NCI-H128 (cell line): ENCODE measurements around the gene F8.
"Not testable (repeated sequence)": the region's sequence is repeated elsewhere in the genome, so short reads cannot be mapped to it uniquely, and the experiment has no call there.

ENCODE experiments used
- DNase-seq: peaks from one replicate; lab custom pipeline; 2025; ENCODE audit not compliant: unreplicated experiment; lab: John Stamatoyannopoulos, UW

F8 gene

GRCh38 chrX:154817048-154817618 lies 205.4 kb downstream of the F8 start:
- not testable (repeated sequence) for DNase-seq

DNA sequence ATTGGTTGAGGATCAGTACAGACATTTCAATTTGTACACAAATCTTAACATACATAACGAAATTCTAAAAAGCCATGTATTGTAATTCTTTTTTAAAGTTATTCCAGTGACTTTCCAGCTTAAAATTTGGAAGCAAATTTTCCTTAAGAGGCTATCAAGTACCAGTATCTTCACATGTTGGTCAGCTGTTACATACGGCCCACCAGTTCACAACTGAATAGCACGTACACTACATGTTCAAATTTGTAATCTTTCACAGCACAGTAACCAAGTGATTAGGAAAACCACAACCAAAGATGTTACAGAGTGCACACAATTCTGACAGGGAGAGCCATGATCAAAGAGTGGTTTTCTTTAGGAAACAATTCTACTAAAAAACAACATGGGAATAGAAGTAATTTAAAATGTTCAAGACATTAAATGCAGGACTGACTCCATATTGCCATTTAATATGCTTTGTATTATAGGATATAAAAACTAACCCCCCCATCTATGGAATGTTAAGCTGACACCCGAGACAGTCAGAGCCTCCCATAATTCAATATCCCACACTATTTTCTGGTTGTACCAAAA lies 206.1 kb downstream of the F8 start:
- not testable (repeated sequence) for DNase-seq

GRCh38 chrX:154815274-154815818 lies 207.2 kb downstream of the F8 start:
- no peak for DNase-seq

- no peak for DNase-seq
These were observed 208.7 kb downstream of the F8 start for GRCh38 chrX:154813801-154814200.

- DNase-seq = no peak
These were observed 210.0 kb downstream of the F8 start for GRCh38 chrX:154812341-154813101.

DNA sequence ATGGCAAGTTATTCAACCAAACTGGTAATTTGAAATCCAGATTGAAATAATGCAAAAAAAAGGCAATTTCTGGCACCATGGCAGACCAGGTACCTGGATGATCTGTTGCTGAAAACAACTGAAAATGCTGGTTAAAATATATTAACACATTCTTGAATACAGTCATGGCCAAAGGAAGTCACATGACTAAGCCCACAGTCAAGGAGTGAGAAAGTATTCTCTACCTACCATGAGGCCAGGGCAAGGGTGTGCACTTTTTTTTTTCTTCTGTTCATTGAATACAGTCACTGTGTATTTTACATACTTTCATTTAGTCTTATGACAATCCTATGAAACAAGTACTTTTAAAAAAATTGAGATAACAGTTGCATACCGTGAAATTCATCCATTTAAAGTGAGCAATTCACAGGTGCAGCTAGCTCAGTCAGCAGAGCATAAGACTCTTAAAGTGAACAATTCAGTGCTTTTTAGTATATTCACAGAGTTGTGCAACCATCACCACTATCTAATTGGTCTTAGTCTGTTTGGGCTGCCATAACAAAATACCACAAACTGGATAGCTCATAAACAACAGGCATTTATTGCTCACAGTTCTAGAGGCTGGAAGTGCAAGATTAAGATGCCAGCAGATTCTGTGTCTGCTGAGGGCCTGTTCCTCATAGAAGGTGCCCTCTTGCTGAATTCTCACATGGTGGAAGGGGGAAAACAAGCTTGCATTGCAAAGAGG lies 212.4 kb downstream of the F8 start:
- DNase-seq = no peak

GRCh38 chrX:154806837-154807501 lies 215.6 kb downstream of the F8 start:
- DNase-seq = no peak

- DNase-seq = no peak
These were observed 216.8 kb downstream of the F8 start for GRCh38 chrX:154805696-154806091.

DNA sequence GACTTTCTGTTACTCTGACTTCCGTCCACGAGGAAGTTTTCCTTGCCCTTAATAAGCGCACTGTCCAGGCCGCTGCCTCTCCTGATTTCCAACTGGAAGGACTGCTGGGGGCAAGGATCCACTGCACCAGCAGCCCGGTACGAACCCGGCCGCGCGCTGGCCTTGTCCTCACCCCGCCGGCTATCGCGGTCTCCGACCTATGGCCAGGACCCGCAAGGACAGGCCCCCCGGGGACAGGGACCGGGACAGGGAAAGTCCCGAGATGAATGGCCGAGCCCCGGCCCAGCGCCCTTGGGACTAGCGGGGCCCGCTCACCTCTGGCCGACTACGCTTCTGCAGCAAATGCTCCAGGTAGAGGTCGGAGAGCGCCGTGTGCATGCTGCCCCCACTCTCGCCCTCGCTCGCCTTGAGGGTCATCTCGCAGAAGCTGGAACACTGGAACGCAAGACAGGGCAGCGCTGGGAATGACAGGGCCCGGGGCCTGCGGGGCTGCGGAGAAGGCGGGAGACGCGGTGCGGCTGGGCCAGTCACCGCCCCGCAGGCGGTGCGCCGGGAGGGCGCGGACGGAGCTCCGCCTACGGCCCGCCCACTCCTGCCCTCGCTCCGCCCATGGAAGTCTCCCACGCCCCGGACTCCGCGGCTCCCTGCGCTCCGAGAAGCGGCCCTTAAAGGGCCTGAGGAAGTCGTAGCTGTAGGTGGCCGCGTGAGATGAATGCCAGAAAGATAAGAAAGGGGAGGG lies 217.4 kb downstream of the F8 start, which contains the start of gene MPP1:
MPP1 (minus strand) TSS at position 529 of the 739 bp plus-strand sequence; CDS start at position 417, 112 bp downstream.
- peak; percentile 34 for DNase-seq

DNA sequence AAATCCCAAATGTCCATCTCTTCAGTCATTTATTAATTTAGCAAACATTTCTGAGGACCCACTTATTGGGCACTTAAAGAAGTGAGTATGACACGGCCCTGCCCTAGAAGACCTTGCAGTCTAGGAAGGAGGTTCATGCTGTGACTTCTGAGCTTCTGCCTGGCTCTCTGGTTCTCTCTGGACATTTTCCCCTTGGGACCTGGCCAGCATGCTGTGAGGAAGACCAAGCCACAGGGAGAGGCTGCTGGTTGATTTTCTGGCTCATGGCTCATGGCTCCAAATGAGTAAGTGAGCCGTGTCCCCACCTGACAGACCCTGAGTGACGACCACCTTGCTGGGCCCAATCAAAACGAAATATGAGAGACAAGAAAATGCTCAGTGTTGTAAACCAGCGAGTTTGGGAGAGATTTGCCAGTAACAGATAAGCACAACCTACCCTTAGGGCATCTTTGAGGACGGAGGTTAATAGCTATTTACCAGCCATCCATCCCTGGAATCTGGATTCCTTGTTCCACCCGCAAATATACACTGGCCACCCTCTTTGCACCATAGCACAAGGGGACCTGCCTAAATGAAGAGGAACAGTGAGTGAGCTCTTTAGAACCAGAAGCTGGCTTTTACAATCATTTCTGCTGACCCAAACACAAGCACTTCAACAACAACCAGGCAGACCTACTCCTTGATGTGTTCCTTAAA lies 218.1 kb downstream of the F8 start:
- DNase-seq = no peak

GRCh38 chrX:154802947-154803346 lies 219.6 kb downstream of the F8 start:
- no peak for DNase-seq

DNA sequence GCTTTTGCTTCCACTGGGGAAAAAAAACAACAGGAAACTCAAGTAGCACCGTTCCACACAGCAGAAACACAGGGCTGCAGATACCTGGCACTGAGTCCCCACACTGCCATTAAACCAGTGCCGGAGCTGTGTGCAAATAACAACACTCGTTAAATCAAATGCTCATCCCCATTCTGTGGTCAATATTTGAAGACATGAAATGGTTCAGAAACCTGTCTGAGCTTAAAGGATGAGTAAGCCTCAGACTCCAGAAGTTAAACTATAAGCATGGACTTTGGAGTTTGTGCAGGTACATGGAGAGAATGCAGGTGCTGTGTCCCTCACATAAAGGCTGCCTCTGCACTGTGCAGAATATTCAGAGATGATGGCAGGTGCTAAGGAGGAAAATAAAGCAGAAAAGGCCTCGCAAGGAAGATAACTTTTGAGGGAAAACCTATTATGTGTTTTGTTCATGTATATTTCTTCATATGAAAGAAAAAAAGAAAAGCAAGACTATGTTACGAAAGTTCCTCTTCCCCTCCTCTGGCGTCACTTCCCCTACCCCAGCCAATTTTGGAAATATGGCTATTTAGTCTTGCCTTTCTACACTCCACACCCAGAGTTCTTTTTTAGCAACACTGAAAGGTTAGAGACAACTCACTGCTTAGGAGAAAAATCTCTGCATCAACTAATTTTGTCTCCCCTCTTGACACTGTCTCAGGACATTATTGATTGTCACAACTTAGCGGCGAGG lies 221.9 kb downstream of the F8 start:
- DNase-seq = no peak

GRCh38 chrX:154799556-154800348 lies 222.8 kb downstream of the F8 start:
- peak; percentile 68 for DNase-seq

DNA sequence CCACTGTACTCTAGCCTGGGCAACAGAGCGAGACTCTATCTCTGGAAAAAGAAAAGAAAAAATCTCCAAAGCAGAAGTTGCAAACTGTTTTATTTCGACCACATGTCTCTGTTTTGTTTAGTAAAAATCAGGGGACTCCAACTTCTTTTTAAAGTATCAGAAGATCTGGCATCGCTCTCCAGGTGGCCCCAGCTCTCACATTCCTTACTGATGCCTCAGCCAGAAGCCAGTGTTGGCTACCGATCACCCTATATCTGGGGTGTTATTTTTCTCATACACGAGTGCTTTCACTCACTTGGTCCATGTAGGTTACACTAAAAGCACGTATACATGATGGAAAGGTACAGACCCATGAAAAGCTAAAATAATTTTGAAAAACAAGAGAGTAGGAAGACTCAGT lies 225.5 kb downstream of the F8 start:
- DNase-seq = no peak

GRCh38 chrX:154795016-154795415 lies 227.5 kb downstream of the F8 start:
- DNase-seq = no peak

GRCh38 chrX:154793084-154793795 lies 229.3 kb downstream of the F8 start:
- no peak for DNase-seq

DNA sequence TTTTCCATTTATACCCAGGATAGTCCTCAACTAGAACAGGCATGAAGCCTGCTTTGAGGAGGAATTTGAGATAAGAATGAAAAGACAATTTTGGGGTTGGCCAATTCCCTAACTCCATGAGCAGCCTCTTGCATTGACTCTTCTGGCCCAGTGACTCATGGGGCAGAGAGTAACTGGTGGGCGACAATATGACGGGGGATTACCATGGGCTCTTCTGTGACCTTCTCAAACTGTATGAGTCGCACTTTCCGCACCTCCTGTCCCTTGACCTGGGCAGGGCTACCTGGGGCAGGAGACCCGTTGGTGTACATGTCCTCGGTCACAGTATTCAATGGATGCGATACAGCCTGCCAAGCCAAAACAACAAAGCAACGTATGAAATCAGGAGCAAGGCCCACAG lies 230.6 kb downstream of the F8 start:
- DNase-seq = no peak
